Endothelial cell of umbilical vein (primary cell): ENCODE results near the gene PTTG1IP.

Source experiments
- CTCF ChIP-seq, 2 donors: IDR thresholded peaks; 1 replicate in 1 of 2; 2 replicates in 1 of 2; pipeline ENCODE4 v1.5.1; 2011; ENCODE audit warnings: low read length in 2 of 2, mild to moderate bottlenecking in 2 of 2, moderate library complexity in 2 of 2, control low read depth in 1 of 2, inconsistent platforms in 1 of 2, low read depth in 1 of 2; ENCODE audit not compliant: insufficient read depth in 1 of 2; ENCODE audit errors: extremely low read depth in 1 of 2
- EZH2 ChIP-seq: IDR thresholded peaks from 2 replicates; pipeline ENCODE4 v1.6.1; 2012; ENCODE audit warnings: borderline replicate concordance, low read depth, mild to moderate bottlenecking, moderate library complexity, low read length, inconsistent platforms; ENCODE audit not compliant: severe bottlenecking
- JUN ChIP-seq: IDR thresholded peaks from 2 replicates; pipeline ENCODE4 v1.6.1; 2011; ENCODE audit warnings: borderline replicate concordance, low read depth; ENCODE audit not compliant: insufficient read length, insufficient read depth
- POLR2AphosphoS5 ChIP-seq: IDR thresholded peaks from 2 replicates; pipeline ENCODE4 v1.6.1; 2012; ENCODE audit warnings: low read depth, mild to moderate bottlenecking, control low read depth, low read length, moderate library complexity; ENCODE audit not compliant: insufficient read depth

- no peak for TF ChIP-seq JUN
- TF ChIP-seq CTCF (IDR thresholded peaks at IDR 0.05; ENCODE audit: extremely low read depth in 1 of 2, insufficient read depth in 1 of 2, low read depth in 1 of 2, low read length in 2 of 2), result no peak
- no peak for TF ChIP-seq POLR2AphosphoS5
- TF ChIP-seq EZH2, result no peak
These were observed 34.5 kb downstream of the PTTG1IP start for GRCh38 chr21:44838951-44839350.
